ENCODE data around the gene CCDC40. TPM values are rescaled to one million over a fixed set of nuclear protein-coding genes. Genes with fewer than 3 reads are reported as not detected.

The CCDC40 gene
- total RNA-seq, 1 donor from 2014 or later, result 7.7 TPM

GRCh38 chr17:80017226-80018010, 19.0 kb upstream of the CCDC40 start:
- no peak for TF ChIP-seq CTCF (IDR thresholded peaks at IDR 0.05; ENCODE audit: unreplicated experiment)
- Mint-ChIP-seq H3K27me3 (ENCODE audit: unreplicated experiment) (peaks cover 5% of the 10 kb centered on the region), H3K4me1 (ENCODE audit: unreplicated experiment) (peaks cover 15% of the 10 kb centered on the region), H3K9me3 (ENCODE audit: unreplicated experiment) (no peaks in the 10 kb centered on the region), H3K4me3 (ENCODE audit: unreplicated experiment) (no peak overlapping the region), H3K36me3 (ENCODE audit: low read depth, unreplicated experiment) (peaks cover 11% of the 10 kb centered on the region), H3K27ac (ENCODE audit: unreplicated experiment) (no peak overlapping the region)
- no peak for DNase-seq (ENCODE audit: low spot score)

- H3K4me3 Mint-ChIP-seq (ENCODE audit: unreplicated experiment), result no peak overlapping the region
- H3K27ac Mint-ChIP-seq (ENCODE audit: unreplicated experiment), result no peak overlapping the region
- no peak for TF ChIP-seq CTCF (IDR thresholded peaks at IDR 0.05; ENCODE audit: unreplicated experiment)
- DNase-seq (ENCODE audit: low spot score), result no peak
- H3K4me1 Mint-ChIP-seq (ENCODE audit: unreplicated experiment), result peaks cover 10% of the 10 kb centered on the region
- H3K36me3 Mint-ChIP-seq (ENCODE audit: low read depth, unreplicated experiment), result peaks cover 8% of the 10 kb centered on the region
- no peaks in the 10 kb centered on the region for H3K9me3 Mint-ChIP-seq (ENCODE audit: unreplicated experiment)
- peaks cover 6% of the 10 kb centered on the region for H3K27me3 Mint-ChIP-seq (ENCODE audit: unreplicated experiment)
Measured at GRCh38 chr17:80018917-80019651, 17.4 kb upstream of the CCDC40 start.

GRCh38 chr17:80021600-80021999, 14.8 kb upstream of the CCDC40 start:
- DNase-seq (ENCODE audit: low spot score), result no peak
- Mint-ChIP-seq H3K4me3 (ENCODE audit: unreplicated experiment) (peak overlapping the region; percentile 18), H3K27ac (ENCODE audit: unreplicated experiment) (no peak overlapping the region), H3K9me3 (ENCODE audit: unreplicated experiment) (no peaks in the 10 kb centered on the region), H3K27me3 (ENCODE audit: unreplicated experiment) (peaks cover 8% of the 10 kb centered on the region), H3K4me1 (ENCODE audit: unreplicated experiment) (peaks cover 18% of the 10 kb centered on the region), H3K36me3 (ENCODE audit: low read depth, unreplicated experiment) (peaks cover 8% of the 10 kb centered on the region)
- TF ChIP-seq CTCF (IDR thresholded peaks at IDR 0.05; ENCODE audit: unreplicated experiment), result no peak

GRCh38 chr17:80023481-80024205, 12.8 kb upstream of the CCDC40 start:
- peaks cover 5% of the 10 kb centered on the region for H3K36me3 Mint-ChIP-seq (ENCODE audit: low read depth, unreplicated experiment)
- TF ChIP-seq CTCF (IDR thresholded peaks at IDR 0.05; ENCODE audit: unreplicated experiment), result no peak
- DNase-seq (ENCODE audit: low spot score), result no peak
- no peak overlapping the region for H3K27ac Mint-ChIP-seq (ENCODE audit: unreplicated experiment)
- no peak overlapping the region for H3K4me3 Mint-ChIP-seq (ENCODE audit: unreplicated experiment)
- peaks cover 23% of the 10 kb centered on the region for H3K4me1 Mint-ChIP-seq (ENCODE audit: unreplicated experiment)
- H3K9me3 Mint-ChIP-seq (ENCODE audit: unreplicated experiment), result no peaks in the 10 kb centered on the region
- peaks cover 5% of the 10 kb centered on the region for H3K27me3 Mint-ChIP-seq (ENCODE audit: unreplicated experiment)
